ENCODE measurements around the gene VSTM2L. TPM values are rescaled to one million over a fixed set of nuclear protein-coding genes. Genes with fewer than 3 reads are reported as not detected.
A peak's percentile ranks its signal among the peaks of the same experiment; 100 is the strongest.

VSTM2L gene
- total and polyA plus RNA-seq, 2 of the 4 experiments (the other 2 are of a cell fraction): 0.18 to 0.19 TPM

DNA sequence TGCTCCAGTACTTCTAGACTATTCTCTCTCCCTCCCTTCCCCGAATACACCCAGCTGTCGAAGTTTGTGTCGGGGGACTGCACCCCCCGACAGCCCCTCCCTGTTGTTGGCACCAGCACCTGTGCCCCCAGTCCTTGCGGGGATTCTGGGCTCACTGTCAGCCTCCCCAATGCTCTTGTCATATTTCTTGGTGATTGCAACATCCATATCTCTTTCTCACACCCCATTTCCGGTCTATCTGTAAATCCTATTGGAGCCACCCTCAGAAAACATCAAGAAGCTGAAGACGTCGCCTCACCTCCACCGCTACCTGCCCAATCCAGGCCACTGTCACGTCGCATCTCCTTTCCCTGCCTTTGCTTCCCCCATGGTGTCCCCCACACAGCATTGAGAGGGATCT is 32.6 kb upstream of the VSTM2L start:
- H3K9me1 ChIP-seq (ENCODE audit: insufficient read depth, low read length): no peaks in the 10 kb centered on the region; the same call in 1 of the 2 replicates
- H3K56ac ChIP-seq (ENCODE audit: extremely low read depth, insufficient read depth, low read length): no peak overlapping the region
- H3K18ac ChIP-seq (ENCODE audit: low read depth, low read length): no peak overlapping the region
- no peaks in the 10 kb centered on the region for H3K79me1 ChIP-seq (ENCODE audit: low read depth in 1 of 2, low read length in 2 of 2)
- H3K14ac ChIP-seq (replicated peaks; ENCODE audit: low read depth, low read length): no peak overlapping the region
- H3K4me2 ChIP-seq (ENCODE audit: low read depth, low read length): no peak overlapping the region
- ChIA-PET POLR2A (ENCODE audit: unreplicated experiment) (no interaction called here), CTCF (no interaction called here)
- H2AFZ ChIP-seq (replicated peaks; ENCODE audit: low read length, poor library complexity): peak overlapping the region; percentile 4
- no peak overlapping the region for H2BK20ac ChIP-seq (ENCODE audit: low read depth, low read length)
- H3K23ac ChIP-seq (ENCODE audit: low read depth, low read length): no peak overlapping the region
- DNase-seq (no peak), ATAC-seq (ENCODE audit: low read depth) (no peak)
- H3K27ac ChIP-seq (ENCODE audit: insufficient read depth, low read length): no peak overlapping the region
- no peak overlapping the region for H3K4me3 ChIP-seq (ENCODE audit: insufficient read depth, low read depth, low read length)
- intact Hi-C loops (cut with micrococcal nuclease) (no loop called here), in situ Hi-C loops (cut with MboI; ENCODE audit: low sequenced_read_pairs) (no loop called here), dilution Hi-C loops (cut with HindIII; ENCODE audit: low sequenced_read_pairs, unreplicated experiment) (no loop called here)
- H2BK15ac ChIP-seq (ENCODE audit: low read depth, low read length): no peak overlapping the region
- H3K27me3 ChIP-seq (ENCODE audit: control insufficient read depth, insufficient read depth, low read length): no peaks in the 10 kb centered on the region
- no peak overlapping the region for H2BK120ac ChIP-seq (ENCODE audit: low read depth, low read length)
- TF ChIP-seq CEBPB (IDR thresholded peaks at IDR 0.05; ENCODE audit: low read depth, low read length) (peak; percentile 72), RCOR1 (IDR thresholded peaks at IDR 0.05; ENCODE audit: insufficient replicate concordance, low read length) (no peak)
- TF ChIP-seq, protein P1, sequence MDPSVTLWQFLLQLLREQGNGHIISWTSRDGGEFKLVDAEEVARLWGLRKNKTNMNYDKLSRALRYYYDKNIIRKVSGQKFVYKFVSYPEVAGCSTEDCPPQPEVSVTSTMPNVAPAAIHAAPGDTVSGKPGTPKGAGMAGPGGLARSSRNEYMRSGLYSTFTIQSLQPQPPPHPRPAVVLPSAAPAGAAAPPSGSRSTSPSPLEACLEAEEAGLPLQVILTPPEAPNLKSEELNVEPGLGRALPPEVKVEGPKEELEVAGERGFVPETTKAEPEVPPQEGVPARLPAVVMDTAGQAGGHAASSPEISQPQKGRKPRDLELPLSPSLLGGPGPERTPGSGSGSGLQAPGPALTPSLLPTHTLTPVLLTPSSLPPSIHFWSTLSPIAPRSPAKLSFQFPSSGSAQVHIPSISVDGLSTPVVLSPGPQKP (IDR thresholded peaks at IDR 0.05; ENCODE audit: borderline replicate concordance, low read depth, low read length): no peak
- no peak overlapping the region for H2BK5ac ChIP-seq (ENCODE audit: low read depth, low read length, poor library complexity, severe bottlenecking)
- WGBS, 2 experiments (ENCODE audit: extremely low coverage in 2 of 2, insufficient read length in 1 of 2): 84% methylated on average over 7 of the region's 11 CpGs; no CpG with 5 or more reads in 1 of the 2 experiments
- peak overlapping the region; percentile 1 for H2AK9ac ChIP-seq (replicated peaks; ENCODE audit: low read depth, low read length, poor library complexity)
- BruUV-seq (replicated peaks): no TSS peak
- no peak overlapping the region for H4K8ac ChIP-seq (ENCODE audit: low read depth in 2 of 2, low read length in 2 of 2)
- no peak overlapping the region for H2AK5ac ChIP-seq (ENCODE audit: low read depth, low read length)
- no peak overlapping the region for H4K5ac ChIP-seq (ENCODE audit: low read depth, low read length)
- H3K4me1 ChIP-seq (ENCODE audit: control insufficient read depth, insufficient read depth, low read length): no peaks in the 10 kb centered on the region; the same call in 1 of the 2 replicates
- peaks cover 22% of the 10 kb centered on the region for H3K36me3 ChIP-seq (ENCODE audit: control insufficient read depth, insufficient read depth, low read length)
- no peak overlapping the region for H4K91ac ChIP-seq (ENCODE audit: insufficient read depth, low read depth, low read length)
- H3K4ac ChIP-seq (ENCODE audit: low read depth, low read length): no peak overlapping the region
- no peak overlapping the region for H3K9ac ChIP-seq (ENCODE audit: low read depth, low read length)
- no peaks in the 10 kb centered on the region for H4K20me1 ChIP-seq (ENCODE audit: insufficient read depth, low read length)
- H3K9me3 ChIP-seq (ENCODE audit: control insufficient read depth, insufficient read depth, low read length): no peaks in the 10 kb centered on the region
